Astrocyte of the cerebellum (primary cell): ENCODE data around the gene GTF2H4.

Experiments used
- DNase-seq: peaks from one replicate; pipeline ENCODE4 v3.0.0-alpha.2; 2011; ENCODE audit warnings: low read depth
- H3K4me3 ChIP-seq: 2 replicates; pipeline ENCODE4 v1.5.1; 2011; ENCODE audit warnings: mild to moderate bottlenecking, low read depth, low read length, moderate library complexity
- CTCF ChIP-seq: IDR thresholded peaks from 2 replicates; pipeline ENCODE4 v1.5.1; 2012; ENCODE audit warnings: low read length, low read depth, moderate library complexity, mild to moderate bottlenecking; ENCODE audit errors: missing control alignments
- in situ Hi-C: cut with HindIII; loops from 2 replicates; pipeline ENCODE4 v1.10.0; 2017; ENCODE audit warnings: low sequenced_read_pairs

Gene GTF2H4

DNA sequence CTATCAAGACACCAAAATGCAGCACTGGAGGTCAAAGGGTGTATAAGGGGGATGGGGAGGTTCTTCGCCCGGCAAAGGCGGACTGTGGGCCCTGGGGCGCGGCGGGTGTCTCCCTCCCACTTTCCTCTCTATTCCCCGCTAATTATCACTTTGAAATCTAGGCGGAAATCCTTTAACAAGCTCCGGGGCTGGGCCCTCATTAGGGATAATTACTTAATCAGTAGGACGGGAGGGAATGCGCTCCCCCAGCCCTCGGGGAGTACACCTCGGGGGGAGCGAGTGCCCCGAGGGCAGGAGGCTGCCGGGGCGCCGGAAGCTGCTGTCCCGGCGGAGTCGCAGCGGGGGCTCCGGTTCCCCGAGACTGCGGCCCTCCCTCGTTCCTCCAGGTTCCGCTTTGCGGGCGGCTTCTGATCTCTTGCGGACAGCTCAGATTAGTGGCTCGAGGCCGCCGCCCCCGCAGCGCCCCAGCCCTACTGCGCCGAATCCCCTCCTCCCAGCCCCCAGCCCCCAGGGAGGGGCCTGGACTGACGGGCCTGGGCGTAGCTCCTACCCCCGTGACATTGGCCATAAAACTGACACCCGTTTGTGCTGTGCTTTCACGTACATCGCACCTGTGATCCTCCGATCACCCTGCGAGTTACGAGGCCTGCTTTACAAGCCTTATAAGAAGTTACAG, 47.5 kb downstream of the GTF2H4 start:
- no peak for TF ChIP-seq CTCF
- peak overlapping the region; percentile 31 for H3K4me3 ChIP-seq
- in situ Hi-C loops: loop anchor here (5.0 kb wide), 1 partner anchor 88 kb away; no protein-coding TSS in a partner anchor
- no peak for DNase-seq

DNA sequence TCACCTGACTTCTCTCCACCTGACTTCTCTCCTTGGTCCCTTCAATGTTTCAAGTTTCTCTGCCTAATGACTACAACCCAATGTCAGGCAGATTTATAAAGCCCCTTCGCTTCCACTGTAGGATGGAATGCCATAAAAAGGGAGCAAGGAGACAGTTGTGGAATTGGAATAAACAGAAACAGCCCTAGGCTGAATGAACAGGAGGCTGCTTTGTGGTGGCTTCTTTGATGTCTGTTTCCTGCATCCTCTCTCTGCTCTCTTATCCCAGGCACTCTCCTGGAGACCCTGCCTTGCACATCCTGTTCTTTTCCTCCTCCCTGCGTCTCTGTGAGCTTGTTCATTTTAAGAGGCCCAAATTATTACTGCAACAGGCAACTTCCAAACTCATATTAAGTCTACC, 49.7 kb downstream of the GTF2H4 start:
- in situ Hi-C loops: loop anchor here (5.0 kb wide), 1 partner anchor 90 kb away; no protein-coding TSS in a partner anchor
- no peak for TF ChIP-seq CTCF
- no peak for DNase-seq
- no peak overlapping the region for H3K4me3 ChIP-seq

GRCh38 chr6:30960907-30961673, 53.1 kb downstream of the GTF2H4 start:
- no peak for TF ChIP-seq CTCF
- in situ Hi-C loops: no loop called here
- H3K4me3 ChIP-seq: no peak overlapping the region
- no peak for DNase-seq

DNA sequence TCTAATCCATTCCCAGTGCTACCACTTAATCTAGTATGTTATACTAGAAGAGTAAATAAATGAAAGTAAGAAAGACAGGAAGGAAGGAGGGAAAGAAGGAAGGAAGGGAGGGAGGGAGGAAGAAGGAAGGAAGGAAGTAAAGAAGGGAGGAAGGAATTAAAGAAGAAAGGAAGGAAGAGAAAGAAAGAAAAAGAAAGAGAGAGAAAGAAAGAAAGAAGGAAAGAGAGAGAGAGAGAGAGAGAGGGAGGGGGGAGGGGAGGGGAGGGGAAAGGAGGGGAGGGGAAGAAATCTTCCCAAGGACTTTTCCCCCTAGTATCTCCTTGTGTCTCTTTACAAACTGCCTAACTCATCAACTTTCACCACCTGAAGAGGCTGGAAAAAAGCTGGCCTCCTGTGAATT, 54.7 kb downstream of the GTF2H4 start:
- no peak for TF ChIP-seq CTCF
- in situ Hi-C loops: no loop called here
- H3K4me3 ChIP-seq: no peak overlapping the region
- DNase-seq: no peak

DNA sequence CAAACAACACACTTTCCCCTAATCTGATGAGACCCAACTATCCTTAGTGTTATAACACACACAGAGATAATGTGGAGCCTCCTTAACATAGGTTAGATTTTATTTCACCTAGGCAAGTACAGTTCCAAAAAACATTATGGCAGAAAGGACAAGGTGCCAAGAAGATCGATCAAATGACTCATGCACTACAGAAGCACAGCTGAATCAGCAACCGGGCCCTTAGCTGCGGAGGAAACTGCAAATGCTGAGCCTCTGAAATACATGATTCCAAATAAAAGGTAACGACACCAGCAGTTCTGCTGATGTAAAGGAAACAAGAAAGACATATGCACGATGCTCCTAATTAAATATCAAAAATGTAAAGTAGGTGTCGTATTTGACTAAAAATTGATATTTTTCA, 55.6 kb downstream of the GTF2H4 start:
- peak; percentile 26 for DNase-seq
- no peak for TF ChIP-seq CTCF
- no peak overlapping the region for H3K4me3 ChIP-seq
- in situ Hi-C loops: no loop called here
